Islet of Langerhans (tissue), 1 donor: ENCODE results near the gene GRIK2.
"Not testable (repeated sequence)": the region's sequence is repeated elsewhere in the genome, so short reads cannot be mapped to it uniquely, and the experiment has no call there.

Experiments used
- FAIRE-seq: peaks from one replicate; lab custom pipeline; 2011; peaks lifted over from hg19 to GRCh38; lab: Jason Lieb, UNC

Gene GRIK2

DNA sequence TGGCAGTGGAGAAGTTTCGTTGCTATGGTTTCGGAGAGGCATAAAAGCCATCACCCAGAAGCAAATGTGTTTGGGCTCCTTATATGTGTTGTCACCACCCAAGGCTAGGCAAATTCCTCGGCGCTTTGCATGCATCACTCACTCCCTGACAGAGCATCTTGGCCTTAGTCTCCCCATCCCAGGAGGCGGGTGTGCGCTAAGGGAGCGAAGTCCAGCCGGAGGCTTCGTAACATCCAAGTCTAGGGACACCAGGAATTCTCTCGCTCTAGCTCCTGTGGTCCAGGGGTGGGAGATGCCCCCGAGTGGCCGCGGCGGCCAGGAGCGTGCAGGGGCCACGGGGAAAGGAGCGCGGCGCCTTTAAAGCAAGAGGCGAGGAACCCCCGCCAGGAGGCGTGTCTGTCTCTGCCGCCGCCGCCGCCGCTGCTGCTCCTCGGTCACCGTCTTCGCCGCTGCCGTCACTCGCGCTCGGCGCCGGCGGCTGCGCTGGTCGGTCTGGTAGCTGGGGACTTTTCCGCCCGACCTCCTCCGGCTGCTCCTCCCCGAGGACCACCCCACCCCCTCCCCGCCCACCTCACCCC, at the start of gene GRIK2:
GRIK2 (plus strand) TSS at position 458 of the 578 bp plus-strand sequence.
- no peak for FAIRE-seq

DNA sequence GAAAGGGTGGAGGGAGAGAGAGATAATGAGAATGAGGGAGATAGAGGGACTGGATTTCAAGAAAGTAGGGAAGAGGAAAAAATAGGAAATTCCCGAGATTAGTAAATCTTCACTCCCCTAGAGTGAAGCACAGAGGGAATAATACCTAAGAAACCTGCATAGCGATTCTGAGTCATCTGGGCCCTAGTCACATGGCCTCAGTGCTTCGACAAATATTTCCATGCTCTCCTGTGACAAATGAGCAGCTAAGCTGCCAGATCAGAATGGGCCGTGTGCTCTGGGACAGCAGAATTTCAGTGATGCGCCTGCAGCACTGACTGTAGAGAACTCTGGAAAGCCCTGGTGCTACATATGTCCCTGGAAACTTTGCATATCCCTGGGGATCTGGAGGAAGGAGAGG, 48.6 kb upstream of the GRIK2 start:
- FAIRE-seq: no peak

DNA sequence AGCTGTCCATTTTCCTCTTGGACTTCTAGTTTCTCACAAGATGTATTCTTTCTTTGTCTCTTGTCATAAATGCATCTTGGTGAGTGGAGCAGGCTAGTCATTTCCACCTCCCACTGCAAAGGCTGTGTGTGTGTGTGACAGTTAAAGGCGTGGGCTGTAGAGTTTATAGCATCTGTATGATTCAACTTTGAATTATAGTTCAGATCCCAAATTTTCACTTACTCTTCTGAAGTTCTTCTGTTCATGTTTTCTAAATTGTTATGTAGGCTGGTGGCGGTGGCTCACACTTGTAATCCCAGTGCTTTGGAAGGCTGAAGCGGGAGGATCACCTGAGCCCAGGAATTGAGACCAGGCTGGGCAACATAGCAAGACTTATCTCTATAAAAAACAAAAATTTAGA, 44.7 kb upstream of the GRIK2 start:
- no peak for FAIRE-seq

DNA sequence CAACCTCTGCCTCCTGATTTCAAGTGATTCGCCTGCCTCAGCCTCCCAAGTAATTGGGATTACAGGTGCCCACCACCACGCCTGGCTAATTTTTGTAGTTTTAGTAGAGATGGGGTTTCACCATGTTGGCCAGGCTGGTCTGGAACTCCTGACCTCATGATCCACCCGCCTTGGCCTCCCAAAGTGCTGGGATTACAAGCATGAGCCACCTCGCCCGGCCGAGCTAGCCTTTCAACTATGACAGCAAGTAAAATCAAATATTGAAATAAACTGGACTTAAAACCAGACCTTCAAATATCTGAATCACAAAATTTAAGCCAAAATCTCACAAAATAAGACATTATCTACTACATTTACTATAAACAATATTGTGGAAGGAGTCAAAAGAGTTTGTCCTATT, 42.9 kb upstream of the GRIK2 start:
- FAIRE-seq: not testable (repeated sequence)

DNA sequence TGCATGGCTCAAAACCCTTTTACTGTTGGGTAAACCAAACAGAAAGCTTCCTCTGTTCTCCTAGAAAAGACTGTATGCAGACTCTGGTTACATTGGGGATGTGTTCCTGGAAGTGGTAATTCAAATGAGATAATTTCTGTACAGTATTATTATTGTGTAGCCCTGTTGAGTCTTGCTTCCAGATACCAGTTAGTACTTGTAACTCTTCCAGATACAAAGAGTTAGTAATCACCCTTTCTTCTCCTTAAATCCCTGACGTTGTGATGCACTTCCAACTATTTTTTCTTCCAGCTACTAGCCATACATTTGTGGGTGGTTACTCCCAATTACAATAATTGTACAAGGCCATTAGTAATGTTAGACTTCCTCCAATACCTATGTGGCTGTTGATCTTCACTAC, 42.3 kb upstream of the GRIK2 start:
- no peak for FAIRE-seq

- no peak for FAIRE-seq
These were observed 41.2 kb upstream of the GRIK2 start for GRCh38 chr6:101352316-101352715.

DNA sequence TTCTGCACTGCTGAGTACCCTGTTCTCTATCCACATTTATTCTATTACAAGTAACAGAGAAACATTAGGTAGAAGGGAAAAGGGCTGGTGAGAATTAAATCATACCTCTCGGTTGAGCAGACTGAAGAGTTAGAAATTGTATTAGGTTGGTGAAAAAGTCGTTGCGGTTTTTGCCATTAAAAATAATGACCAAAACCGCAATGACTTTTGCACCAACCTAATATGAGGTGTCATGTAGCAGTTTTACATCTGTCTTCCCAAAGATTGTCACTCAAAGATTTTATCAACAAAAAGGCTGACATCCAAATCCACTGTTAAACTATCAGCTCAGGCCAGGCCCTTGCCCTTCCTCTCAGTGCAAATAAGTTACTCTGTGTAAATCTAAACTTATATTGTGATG, 28.3 kb upstream of the GRIK2 start:
- no peak for FAIRE-seq

- FAIRE-seq: no peak
These were observed 13.6 kb upstream of the GRIK2 start for GRCh38 chr6:101379926-101380325.

DNA sequence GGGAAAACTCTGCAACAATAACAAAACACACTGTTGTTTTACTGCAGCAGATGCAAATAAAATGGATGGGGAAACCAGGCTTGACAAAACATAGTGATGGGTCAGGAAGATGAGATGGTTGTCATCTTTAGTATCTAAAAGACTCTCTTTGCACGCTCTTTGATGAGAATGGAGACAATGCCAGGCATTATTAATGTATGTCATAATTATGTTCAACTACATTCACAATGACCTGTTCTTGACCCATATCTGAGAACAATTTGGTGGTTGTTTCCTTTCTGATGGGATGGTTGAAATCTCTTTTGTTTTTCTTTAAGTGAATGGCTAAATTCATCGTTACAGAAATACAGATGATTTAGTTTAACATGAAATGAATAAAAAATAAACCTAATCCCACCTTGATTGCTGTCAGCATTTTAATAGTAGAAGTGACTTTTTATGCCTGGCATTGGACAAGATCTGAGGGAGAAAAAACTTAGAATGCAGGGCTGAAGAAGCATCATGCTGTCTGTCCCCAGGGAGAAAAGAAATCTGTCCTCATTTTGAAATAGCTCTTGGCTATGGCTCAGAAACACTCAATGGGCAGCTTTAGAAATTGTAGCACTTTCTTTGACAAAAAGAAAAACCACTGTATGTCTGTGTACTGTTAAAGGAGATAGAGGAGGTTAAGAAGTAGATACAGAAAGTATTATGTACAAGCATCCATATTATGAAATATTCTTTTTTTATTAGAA, 12.4 kb upstream of the GRIK2 start:
- FAIRE-seq: peak; percentile 30

DNA sequence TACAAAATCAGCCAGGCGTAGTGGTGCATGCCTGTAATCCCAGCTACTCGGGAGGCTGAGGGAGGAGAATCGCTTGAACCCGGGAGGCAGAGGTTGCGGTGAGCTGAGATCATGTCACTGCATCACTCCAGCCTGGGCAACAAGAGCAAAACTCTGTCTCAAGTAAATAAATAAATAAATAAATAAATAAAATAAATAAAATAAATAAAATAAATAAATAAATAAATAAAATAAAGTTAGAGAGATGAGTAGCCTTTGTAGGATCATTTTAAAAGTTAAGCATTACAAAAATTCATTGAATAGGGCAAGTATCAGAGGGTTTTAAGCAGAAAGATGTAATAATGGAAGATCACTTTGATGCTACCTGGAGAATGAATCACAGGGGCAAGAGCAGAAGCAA, 9.8 kb upstream of the GRIK2 start:
- FAIRE-seq: not testable (repeated sequence)

DNA sequence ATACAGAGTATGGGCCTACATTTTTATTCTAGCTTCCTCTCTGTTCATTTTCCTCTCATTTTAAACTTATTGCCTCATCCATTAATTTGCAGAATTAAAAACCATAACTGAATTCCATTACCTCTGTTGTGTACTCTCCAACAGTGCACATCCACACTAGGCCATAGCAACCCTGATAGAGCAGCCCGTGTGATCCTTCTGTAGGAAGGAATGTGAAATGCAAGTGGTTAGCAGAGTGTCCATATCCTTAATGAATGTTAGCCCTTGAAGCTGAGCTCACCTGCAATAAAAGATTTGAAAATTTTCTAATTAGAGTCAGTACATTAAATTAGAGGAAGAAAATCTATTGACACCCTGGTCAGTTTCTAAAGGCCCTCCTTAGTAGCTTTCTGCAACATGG, 6.5 kb upstream of the GRIK2 start:
- no peak for FAIRE-seq

DNA sequence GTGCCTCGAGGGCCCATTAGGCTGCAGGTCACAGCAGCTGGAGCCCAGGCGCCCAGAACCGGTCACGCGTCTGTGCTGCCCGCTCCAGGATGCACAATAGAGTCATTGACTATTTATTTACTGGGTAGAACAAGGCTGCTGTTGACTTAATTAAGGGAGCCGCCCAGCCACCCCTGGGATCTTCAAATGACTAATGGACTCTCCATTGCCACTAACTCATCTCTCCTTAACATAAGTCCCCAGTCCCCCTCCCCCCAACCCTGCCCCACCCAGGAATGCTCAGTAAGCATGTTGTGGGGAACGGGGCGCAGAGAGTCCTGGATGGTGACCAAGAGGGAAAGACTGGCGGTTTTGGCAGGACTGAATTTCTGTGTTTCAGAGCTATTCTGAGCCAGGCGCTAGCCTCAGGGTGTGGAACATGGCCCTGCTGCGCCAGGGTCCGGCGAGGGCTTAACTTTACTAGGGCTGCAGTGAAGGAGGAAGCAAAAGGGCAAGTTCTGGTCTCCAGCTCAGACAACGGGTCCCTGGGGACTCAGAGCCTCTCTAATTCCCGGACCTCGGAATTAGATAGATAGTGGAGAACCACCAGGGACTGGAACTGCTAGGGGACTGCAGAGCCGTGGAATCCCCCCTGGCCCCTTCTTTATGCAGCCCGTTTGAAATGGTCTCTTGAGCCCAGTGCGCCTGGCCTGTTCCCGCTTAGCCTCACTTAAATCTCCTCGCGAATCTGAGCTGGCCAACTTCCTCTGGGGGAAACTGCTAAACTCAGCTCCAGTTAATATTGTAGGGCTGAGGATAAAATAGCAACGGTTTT, 1.5 kb upstream of the GRIK2 start:
- no peak for FAIRE-seq

GRCh38 chr6:101392586-101393230, 800 bp upstream of the GRIK2 start:
- no peak for FAIRE-seq

DNA sequence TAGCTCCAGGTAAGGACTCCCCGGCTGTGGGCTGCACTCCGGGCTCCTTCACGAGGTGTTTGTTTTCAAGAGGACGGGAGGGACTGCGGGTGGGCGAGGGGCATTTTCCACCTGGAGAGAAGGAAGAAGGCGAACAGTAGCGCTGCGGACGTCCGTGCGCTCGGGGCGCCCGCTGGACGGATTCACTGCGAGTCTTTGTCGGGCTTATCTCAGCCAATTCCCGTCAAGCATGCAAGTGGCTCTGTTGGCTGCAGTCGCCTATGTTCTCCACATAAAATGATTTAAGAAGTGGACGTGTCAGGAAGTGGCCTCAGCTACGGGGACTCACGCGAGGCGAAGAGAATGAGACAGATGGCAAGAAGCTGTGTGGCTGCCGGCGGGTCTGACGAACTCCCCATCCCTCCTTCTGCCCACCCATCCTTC, 332 bp downstream of the GRIK2 start:
- FAIRE-seq: no peak

DNA sequence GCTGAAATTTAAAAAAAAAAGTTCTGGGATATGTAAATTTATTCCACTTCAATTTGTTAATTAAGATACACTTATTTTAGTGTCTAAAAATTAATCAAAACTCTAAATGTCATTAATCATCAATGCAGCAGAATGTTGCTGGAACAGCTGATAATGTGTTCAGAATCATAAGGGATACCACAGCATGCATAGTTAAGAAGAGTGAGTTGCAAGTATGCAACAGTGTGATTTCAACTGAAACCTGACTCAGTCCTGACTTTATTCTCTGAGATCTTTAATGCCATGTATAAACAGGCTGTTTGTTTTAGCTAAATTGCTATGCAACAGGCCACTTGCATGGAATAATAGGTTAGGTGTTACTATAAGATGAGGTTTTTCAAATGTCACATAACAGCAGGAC, 1.4 kb downstream of the GRIK2 start:
- peak; percentile 30 for FAIRE-seq

- FAIRE-seq: peak; percentile 30
These were observed 1.8 kb downstream of the GRIK2 start for GRCh38 chr6:101395345-101395744.

DNA sequence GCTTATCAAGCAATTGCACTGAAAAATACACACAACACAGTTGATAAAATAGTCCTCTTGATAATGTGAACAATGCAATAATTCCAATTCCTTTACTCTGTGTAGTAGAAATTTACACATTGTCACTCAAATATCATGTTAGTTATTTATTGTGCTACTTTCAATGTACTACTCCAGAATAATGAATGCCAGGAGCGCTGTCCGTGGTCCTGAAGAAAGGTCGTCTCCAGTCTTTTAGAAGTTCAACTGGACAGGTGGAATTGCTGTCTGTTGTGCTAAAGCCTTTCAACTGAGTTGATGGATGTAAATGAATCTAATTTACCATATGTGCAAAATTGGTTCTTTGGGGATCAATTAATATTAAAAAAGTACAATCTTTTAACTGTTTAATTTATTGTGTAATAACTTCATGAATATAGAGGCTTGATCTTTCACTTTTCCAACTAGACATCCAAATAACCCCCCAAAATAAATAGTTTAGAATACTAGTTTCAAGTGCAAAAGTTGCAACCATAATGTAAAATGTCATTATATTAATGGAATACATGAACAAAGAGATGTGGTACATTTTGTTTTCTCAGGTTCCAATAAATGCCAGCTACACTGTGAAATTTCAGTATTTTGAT, 3.2 kb downstream of the GRIK2 start:
- no peak for FAIRE-seq

GRCh38 chr6:101397199-101397598, 3.7 kb downstream of the GRIK2 start:
- FAIRE-seq: peak; percentile 99

DNA sequence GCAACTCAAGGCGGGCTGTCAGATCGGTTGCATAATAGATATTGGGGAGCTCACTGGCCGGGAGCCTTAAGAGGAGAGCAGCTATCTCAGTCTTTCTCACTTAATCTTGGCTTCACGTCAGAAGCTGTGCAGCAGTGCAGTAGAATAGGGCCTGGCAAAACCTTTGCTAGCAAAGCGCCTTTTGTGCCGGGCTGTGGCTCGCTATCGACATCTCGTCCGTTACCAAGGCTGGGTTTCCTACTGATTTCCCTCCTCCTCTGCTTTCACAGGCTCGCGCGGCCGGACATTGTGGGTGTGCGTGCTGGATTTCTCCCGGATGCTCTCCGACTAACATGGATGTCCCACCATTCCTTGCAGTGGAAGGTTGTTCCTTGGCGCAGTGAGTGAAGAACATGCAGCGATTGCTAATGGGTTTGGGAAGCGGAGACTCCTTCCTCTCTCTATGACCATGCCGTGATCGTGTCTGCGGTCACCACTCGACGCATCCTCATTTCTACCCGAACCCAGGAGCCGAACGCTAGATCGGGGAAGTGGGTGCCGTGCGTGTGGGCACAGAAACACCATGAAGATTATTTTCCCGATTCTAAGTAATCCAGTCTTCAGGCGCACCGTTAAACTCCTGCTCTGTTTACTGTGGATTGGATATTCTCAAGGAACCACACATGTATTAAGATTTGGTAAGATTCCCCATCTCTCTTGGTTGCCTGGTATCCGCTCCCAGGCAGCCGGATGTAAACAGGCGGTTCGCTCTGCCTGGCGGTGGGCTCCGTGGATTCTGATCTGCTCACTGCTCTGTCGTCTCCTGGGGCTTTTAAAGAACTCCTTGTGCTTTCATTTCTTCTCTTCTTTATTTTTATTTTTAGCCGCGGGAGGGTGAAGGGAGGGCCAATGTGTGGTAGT, 5.5 kb downstream of the GRIK2 start:
- FAIRE-seq: no peak

GRCh38 chr6:101399616-101400162, 6.2 kb downstream of the GRIK2 start:
- no peak for FAIRE-seq
